SK-N-MC (cell line): ENCODE measurements around the gene OLFML1.

ENCODE experiments used
- DNase-seq: peaks from one replicate; pipeline ENCODE4 v3.0.0-alpha.2; 2011; ENCODE audit warnings: low read depth, low spot score
- H3K27ac ChIP-seq: fragments of 200-600 bp; sonication (generic); 2 replicates; pipeline ENCODE4 v1.5.1; 2016; ENCODE audit warnings: mixed run types
- H3K36me3 ChIP-seq: fragments of 200-600 bp; sonication (generic); 2 replicates; pipeline ENCODE4 v1.6.1; 2017; ENCODE audit warnings: antibody characterized with exemption, low read length, mixed read lengths; ENCODE audit not compliant: insufficient read depth
- H3K4me3 ChIP-seq: fragments of 200-600 bp; sonication (generic); 2 replicates; pipeline ENCODE4 v1.5.1; 2016
- H3K9ac ChIP-seq: fragments of 200-600 bp; sonication (generic); 2 replicates; pipeline ENCODE4 v1.8.0; 2017; ENCODE audit warnings: mixed run types, mixed read lengths; ENCODE audit not compliant: insufficient read length
- H3K9me3 ChIP-seq: fragments of 200-600 bp; sonication (generic); 2 replicates; pipeline ENCODE4 v1.6.1; 2017; ENCODE audit warnings: low read depth, mild to moderate bottlenecking, antibody characterized with exemption, low read length, moderate library complexity, mixed read lengths
- EZH2 ChIP-seq: fragments of 200-600 bp; sonication (generic); IDR thresholded peaks from one replicate; pipeline ENCODE4 v1.6.1; 2017; ENCODE audit warnings: antibody characterized with exemption
- FOXP2 ChIP-seq: optimal IDR thresholded peaks from 2 replicates; pipeline ENCODE3; 2011; ENCODE audit warnings: mild to moderate bottlenecking, moderate library complexity; ENCODE audit not compliant: insufficient read depth; ENCODE audit errors: extremely low read length, control extremely low read depth
- POLR2AphosphoS5 ChIP-seq: IDR thresholded peaks from 2 replicates; pipeline ENCODE4 v1.6.1; 2012; ENCODE audit warnings: mild to moderate bottlenecking, low read depth, low read length, borderline replicate concordance

Gene OLFML1

GRCh38 chr11:7485186-7486097, at the start of gene OLFML1:
Gene OLFML1, plus strand, starts transcription at chr11:7485506. Its CDS starts 370 bp downstream, at chr11:7485876.
- peak within 1 kb of the TSS; percentile 32 for H3K9ac ChIP-seq
- TF ChIP-seq EZH2 = no peak
- TF ChIP-seq FOXP2 = no peak
- no peak for TF ChIP-seq POLR2AphosphoS5
- H3K9me3 ChIP-seq = no peaks in the 10 kb centered on the region
- H3K4me3 ChIP-seq = peak within 1 kb of the TSS; percentile 74
- H3K36me3 ChIP-seq = no peaks in the 10 kb centered on the region
- H3K27ac ChIP-seq = no peak within 1 kb of the TSS
- no peak for DNase-seq

- no peak overlapping the region for H3K27ac ChIP-seq
- no peak overlapping the region for H3K4me3 ChIP-seq
- no peak for DNase-seq
- TF ChIP-seq POLR2AphosphoS5 = no peak
- TF ChIP-seq EZH2 = no peak
- TF ChIP-seq FOXP2 = no peak
- no peak overlapping the region for H3K9ac ChIP-seq
- H3K36me3 ChIP-seq = no peaks in the 10 kb centered on the region
- no peaks in the 10 kb centered on the region for H3K9me3 ChIP-seq
These were observed 49.2 kb upstream of the OLFML1 start for GRCh38 chr11:7436146-7436545.

GRCh38 chr11:7436657-7437056, 48.6 kb upstream of the OLFML1 start:
- no peak overlapping the region for H3K27ac ChIP-seq
- no peak overlapping the region for H3K4me3 ChIP-seq
- H3K9ac ChIP-seq = no peak overlapping the region
- no peaks in the 10 kb centered on the region for H3K36me3 ChIP-seq
- H3K9me3 ChIP-seq = no peaks in the 10 kb centered on the region
- TF ChIP-seq POLR2AphosphoS5 (no peak), EZH2 (no peak), FOXP2 (no peak)
- no peak for DNase-seq

GRCh38 chr11:7437696-7438095, 47.6 kb upstream of the OLFML1 start:
- Histone ChIP-seq H3K4me3 (no peak overlapping the region), H3K36me3 (no peaks in the 10 kb centered on the region), H3K9ac (no peak overlapping the region), H3K9me3 (no peaks in the 10 kb centered on the region), H3K27ac (no peak overlapping the region)
- no peak for TF ChIP-seq POLR2AphosphoS5
- no peak for TF ChIP-seq FOXP2
- TF ChIP-seq EZH2 = no peak
- no peak for DNase-seq

- DNase-seq = no peak
- Histone ChIP-seq H3K36me3 (no peaks in the 10 kb centered on the region), H3K4me3 (no peak overlapping the region), H3K9me3 (no peaks in the 10 kb centered on the region), H3K9ac (no peak overlapping the region), H3K27ac (no peak overlapping the region)
- TF ChIP-seq POLR2AphosphoS5 = no peak
- no peak for TF ChIP-seq FOXP2
- TF ChIP-seq EZH2 = no peak
These were observed 45.5 kb upstream of the OLFML1 start for GRCh38 chr11:7439746-7440320.

GRCh38 chr11:7442588-7443215, 42.6 kb upstream of the OLFML1 start:
- Histone ChIP-seq H3K9me3 (no peaks in the 10 kb centered on the region), H3K36me3 (no peaks in the 10 kb centered on the region), H3K9ac (no peak overlapping the region), H3K4me3 (no peak overlapping the region), H3K27ac (no peak overlapping the region)
- no peak for TF ChIP-seq EZH2
- TF ChIP-seq FOXP2 = no peak
- TF ChIP-seq POLR2AphosphoS5 = no peak
- DNase-seq = no peak

- Histone ChIP-seq H3K36me3 (no peaks in the 10 kb centered on the region), H3K9me3 (no peaks in the 10 kb centered on the region), H3K27ac (no peak overlapping the region), H3K9ac (no peak overlapping the region), H3K4me3 (no peak overlapping the region)
- no peak for TF ChIP-seq FOXP2
- no peak for TF ChIP-seq EZH2
- TF ChIP-seq POLR2AphosphoS5 = no peak
- no peak for DNase-seq
These were observed 41.0 kb upstream of the OLFML1 start for GRCh38 chr11:7444091-7444981.

- no peak for DNase-seq
- no peaks in the 10 kb centered on the region for H3K36me3 ChIP-seq
- H3K4me3 ChIP-seq = no peak overlapping the region
- no peak for TF ChIP-seq POLR2AphosphoS5
- TF ChIP-seq EZH2 = no peak
- no peak for TF ChIP-seq FOXP2
- no peak overlapping the region for H3K27ac ChIP-seq
- H3K9ac ChIP-seq = no peak overlapping the region
- no peaks in the 10 kb centered on the region for H3K9me3 ChIP-seq
These were observed 39.7 kb upstream of the OLFML1 start for GRCh38 chr11:7445564-7445963.
